ENCODE data around the gene AHNAK.
"Not testable (repeated sequence)": the region's sequence is repeated elsewhere in the genome, so short reads cannot be mapped to it uniquely, and the experiment has no call there.

AHNAK gene

GRCh38 chr11:62546244-62546928 is at the start of gene AHNAK:
Gene AHNAK, minus strand, starts transcription at chr11:62546806. Its CDS starts 10,708 bp downstream, at chr11:62536098.
- DNase-seq (ENCODE audit: low spot score): peak; percentile 76

DNA sequence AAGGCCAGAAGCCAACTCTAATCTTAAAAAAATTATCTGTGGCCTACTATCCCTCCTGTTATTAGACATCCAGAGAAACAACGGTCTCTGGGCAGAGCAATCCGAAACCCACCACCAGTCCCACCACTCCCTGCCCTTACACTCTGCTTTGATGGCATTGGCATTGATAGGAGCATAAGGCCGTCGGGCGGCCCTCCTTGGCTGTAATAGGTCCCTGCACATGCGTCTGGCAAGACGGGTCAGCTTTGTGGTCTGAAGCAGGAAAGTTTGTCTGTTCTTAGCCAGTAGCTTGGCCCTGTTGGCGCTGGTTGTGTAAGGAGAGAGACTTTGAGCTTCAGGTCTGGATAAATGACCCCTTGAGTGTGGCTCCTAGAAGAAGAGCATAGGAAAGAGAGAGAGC is 48.5 kb upstream of the AHNAK start:
- no peak for DNase-seq (ENCODE audit: low spot score)

DNA sequence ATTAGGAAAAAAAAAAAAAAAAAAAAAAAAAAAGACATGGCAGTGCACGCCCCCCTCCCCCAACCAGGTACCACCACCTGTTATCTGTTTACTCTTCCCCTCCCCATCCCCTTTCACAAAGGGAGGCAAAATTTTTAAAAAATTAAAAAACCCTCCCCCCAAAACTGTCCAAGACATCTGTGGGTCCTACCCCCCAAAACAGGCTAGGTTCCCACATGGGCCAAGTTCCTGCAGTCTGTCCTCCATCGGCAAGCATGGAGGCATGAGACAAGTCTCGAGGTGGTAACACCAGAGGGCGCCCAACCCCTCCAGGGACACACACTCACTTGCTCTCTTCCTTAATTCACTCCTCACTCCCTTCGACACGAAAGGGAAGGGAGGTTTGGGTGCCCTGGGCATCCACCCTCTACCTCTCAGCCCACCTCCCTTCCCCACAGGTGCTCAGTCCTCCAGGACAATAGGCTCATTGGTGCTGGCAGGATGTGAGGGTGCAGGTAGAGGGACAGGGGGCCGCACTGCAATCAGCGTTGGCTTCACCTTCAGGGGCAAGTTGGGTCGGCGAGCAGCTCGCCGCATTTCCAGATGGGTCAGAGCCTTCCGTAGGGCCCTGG is 46.9 kb upstream of the AHNAK start:
- DNase-seq (ENCODE audit: low spot score): no peak

DNA sequence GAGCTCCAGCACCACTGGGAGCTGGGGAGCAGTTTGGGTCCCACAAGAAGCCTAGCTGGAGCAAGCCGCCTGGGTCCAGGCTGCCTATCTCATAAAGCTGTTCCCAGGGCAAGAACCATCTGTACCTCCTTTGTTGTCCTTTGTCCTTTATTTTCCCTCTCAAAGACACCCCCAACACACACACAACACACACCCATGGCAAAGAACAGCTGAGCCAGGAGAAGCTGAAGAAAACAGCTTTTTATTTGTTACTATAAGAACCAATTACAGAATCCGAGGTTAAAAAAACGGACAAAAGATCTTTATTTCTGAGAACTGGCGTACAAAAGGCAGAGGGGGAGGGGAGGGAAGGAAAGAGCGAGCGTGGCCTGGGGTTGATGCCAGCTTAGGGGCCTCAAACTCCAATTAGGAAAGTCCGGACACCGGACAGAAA is 46.4 kb upstream of the AHNAK start:
- no peak for DNase-seq (ENCODE audit: low spot score)

DNA sequence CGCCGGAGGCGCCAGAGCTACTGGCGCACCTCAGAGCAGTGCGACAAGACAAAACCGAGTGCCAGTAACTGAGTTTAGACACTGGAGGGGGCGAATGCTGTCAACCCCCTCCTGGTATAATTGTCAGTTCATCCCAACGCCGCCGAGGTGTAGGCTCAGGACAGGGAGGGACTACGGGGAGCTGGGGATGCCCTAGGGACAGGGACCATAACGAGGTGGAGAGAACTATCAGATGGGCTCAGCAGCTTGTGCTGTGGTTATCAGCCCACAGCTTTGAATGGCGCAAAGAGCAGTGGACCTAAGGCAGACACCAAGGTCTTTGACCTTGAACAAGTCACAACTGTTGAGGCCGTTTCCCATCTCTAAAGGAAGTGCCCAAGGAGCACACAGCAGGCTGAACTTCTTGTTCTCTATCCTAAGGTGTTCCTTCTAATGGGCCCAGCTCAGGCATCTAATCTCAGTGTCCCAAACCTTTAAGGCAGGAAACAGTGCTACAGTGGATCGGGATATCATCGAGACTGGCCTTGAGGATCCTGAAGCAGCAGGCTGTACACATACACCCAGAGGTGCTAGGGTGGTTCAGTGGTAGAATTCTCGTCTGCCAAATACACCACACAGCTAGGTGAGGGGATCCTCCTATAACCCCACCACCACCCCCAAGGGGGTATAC is 45.7 kb upstream of the AHNAK start:
- DNase-seq (ENCODE audit: low spot score): no peak

GRCh38 chr11:62591448-62592145 is 45.0 kb upstream of the AHNAK start, which contains the start of gene TUT1:
Gene TUT1, minus strand, starts transcription at chr11:62591523. Its CDS starts 38 bp downstream, at chr11:62591485.
- peak; percentile 81 for DNase-seq (ENCODE audit: low spot score)

DNA sequence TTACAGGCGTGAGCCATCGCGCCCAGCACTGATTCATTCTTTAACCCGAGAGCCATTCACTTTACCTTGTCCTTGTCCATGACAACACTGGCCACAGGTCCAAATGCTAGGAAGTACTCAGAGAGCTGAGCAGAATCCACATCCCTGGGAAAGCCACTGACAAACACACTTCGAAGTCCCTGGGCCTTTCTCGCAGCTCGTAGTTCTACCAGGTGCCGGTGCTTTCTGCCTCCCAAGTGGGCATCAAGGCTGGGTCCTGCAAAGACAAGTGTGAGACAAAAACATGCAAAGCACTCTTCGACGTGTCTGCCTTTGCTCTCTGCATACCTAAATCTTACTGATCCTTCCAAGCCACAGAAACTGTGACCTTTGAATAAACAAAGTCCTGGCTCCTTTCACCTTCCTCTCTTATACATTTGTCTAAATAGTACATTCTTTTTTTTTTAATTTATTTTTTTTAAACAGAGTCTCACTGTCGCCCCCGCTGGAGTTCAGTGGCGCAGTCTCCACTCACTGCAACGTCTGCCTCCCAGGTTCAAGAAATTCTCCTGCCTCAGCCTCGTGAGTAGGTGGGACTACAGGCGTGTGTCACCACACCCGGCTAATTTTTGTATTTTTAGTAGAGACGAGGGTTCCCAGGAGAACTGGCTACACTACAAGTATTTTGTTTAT is 42.5 kb upstream of the AHNAK start:
- DNase-seq (ENCODE audit: low spot score): no peak

DNA sequence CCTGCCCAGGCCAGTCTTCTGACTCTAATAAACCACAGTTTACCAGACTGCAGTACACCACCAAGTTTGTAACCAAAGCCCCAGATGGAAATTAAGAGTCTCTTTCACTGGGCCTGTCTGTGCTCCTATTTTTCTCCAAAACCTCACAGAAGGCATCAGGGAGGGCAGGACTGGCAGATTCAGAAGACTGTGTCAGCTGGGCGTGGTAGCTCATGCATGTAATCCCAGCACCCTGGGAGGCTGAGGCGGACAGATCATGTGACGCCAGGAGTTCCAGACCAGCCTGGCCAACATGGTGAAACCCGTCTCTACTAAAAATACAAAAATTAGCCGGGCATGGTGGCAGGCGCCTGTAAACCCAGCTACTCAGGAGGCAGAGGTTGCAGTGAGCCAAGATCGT is 38.8 kb upstream of the AHNAK start:
- DNase-seq (ENCODE audit: low spot score): not testable (repeated sequence)

DNA sequence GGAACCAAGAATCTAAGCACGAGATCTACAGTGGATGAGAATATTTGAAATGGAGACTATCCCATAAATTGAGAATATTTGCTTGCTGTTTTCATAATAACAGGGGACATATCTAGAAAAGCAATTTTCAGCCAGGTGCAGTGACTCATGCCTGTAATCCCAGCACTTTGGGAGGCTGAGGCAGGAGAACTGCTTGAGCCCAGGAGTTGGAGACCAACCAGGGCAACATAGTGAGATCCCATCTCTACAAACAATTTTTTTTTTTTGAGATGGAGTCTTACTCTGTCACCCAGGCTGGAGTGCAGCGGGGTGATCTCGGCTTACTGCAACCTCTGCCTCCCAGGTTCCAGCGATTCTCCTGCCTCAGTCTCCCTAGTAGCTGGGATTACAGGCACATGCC is 35.1 kb upstream of the AHNAK start:
- DNase-seq (ENCODE audit: low spot score): not testable (repeated sequence)

- no peak for DNase-seq (ENCODE audit: low spot score)
These were observed 34.5 kb upstream of the AHNAK start for GRCh38 chr11:62580959-62581715.

DNA sequence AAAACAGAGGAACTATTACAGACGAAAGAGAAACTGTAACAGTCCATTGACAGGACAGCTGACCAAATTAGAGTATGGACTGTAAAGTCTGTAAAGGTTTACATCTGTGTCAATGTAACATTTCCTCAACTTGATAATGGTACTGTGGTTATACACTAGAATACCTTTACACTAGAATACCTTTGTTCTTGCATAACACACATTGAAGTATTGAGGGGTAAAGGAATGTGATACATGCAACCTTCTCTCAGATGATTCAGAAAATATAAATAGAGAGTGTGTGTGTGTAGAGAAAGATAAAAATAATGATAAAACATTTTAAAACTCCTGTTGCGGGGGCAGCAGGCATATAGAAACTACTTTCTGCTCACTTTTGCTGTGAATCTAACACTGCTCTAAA is 32.6 kb upstream of the AHNAK start:
- DNase-seq (ENCODE audit: low spot score): no peak

- no peak for DNase-seq (ENCODE audit: low spot score)
These were observed 31.9 kb upstream of the AHNAK start for GRCh38 chr11:62578541-62578940.

- DNase-seq (ENCODE audit: low spot score): no peak
These were observed 30.6 kb upstream of the AHNAK start for GRCh38 chr11:62577046-62577714.

GRCh38 chr11:62575837-62576236 is 29.2 kb upstream of the AHNAK start:
- DNase-seq (ENCODE audit: low spot score): no peak

DNA sequence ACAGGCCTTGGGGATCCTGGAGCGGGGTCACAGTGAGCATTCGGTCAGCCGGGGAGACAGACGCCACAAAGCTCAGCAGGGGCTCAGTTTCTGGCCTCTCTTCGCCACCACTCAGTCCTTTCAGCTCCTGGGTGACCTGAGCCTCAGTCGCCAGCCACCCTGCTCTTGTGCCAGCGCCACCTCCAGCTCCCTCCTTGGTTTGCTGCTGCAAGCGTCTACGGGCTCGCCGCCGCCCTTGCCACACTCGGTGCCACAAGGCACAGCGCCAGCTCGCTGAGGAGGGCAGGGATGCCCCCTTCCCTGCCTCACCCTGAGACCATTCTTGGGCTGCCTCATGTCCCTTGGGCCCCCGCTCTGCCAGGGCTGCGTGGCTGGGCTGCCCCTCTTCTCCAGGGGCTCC is 28.6 kb upstream of the AHNAK start:
- no peak for DNase-seq (ENCODE audit: low spot score)

GRCh38 chr11:62574363-62575071 is 27.9 kb upstream of the AHNAK start:
- no peak for DNase-seq (ENCODE audit: low spot score)

- peak; percentile 97 for DNase-seq (ENCODE audit: low spot score)
These were observed 27.2 kb upstream of the AHNAK start, which contains the start of gene EEF1G for GRCh38 chr11:62573592-62574362. Gene EEF1G, minus strand, starts transcription at chr11:62573891. Its CDS starts 49 bp downstream, at chr11:62573842.

DNA sequence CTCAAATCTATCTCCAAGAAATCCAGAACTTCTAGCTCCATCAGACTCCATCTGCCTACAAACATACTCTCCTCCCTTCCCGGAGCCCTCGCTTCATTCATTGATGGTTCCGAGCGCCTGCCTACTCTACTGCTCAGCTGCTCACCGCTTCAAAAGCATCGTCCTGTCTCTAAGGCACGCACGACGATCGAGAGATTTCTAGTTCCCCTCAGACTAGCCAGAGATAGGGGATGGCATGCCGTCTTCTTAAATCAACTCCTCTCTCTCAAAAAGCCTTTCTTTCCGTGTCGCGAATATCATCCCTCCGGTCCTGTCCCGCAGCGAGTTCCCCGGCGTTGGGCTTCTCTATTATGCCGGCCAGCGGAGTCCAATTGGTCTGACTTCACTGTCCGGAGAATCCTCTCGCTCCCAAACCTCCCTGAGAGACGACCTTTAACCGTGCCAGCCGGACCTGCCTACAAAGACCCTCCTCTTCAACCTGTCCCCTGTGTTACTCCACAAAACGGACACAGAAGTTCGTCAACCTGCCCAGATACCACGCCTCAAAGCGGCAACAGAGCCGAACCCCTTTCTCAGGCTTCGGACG is 26.5 kb upstream of the AHNAK start:
- DNase-seq (ENCODE audit: low spot score): no peak

- DNase-seq (ENCODE audit: low spot score): no peak
These were observed 25.8 kb upstream of the AHNAK start for GRCh38 chr11:62572431-62572830.
